K562 (cell line): ENCODE measurements around the gene TIPARP.

Experiments used
- CEBPZ ChIP-seq: fragments of 150-350 bp; IDR thresholded peaks from 2 replicates; pipeline ENCODE4 v1.6.1; 2014; ENCODE audit warnings: low read depth, mild to moderate bottlenecking, low read length, borderline replicate concordance
- CREM ChIP-seq: IDR thresholded peaks from 2 replicates; pipeline ENCODE4 v1.6.1; 2014; ENCODE audit warnings: antibody characterized with exemption, low read depth
- CSDE1 ChIP-seq, 2 experiments: fragments of 450-650 bp; IDR thresholded peaks; 2 replicates each; pipeline ENCODE4 v1.6.1; 2016; ENCODE audit warnings: mild to moderate bottlenecking in 1 of 2
- PTBP1 ChIP-seq: fragments of 200-400 bp; formaldehyde crosslinking; IDR thresholded peaks from 2 replicates; pipeline ENCODE4 v1.6.1; 2017; ENCODE audit warnings: low read depth, low read length
- TAF15 ChIP-seq: fragments of 200-400 bp; formaldehyde crosslinking; IDR thresholded peaks from 2 replicates; pipeline ENCODE4 v1.6.1; 2017; ENCODE audit warnings: mild to moderate bottlenecking, low read depth, low read length, moderate library complexity
- ZBED1 ChIP-seq: IDR thresholded peaks from 2 replicates; pipeline ENCODE4 v1.6.1; 2014

DNA sequence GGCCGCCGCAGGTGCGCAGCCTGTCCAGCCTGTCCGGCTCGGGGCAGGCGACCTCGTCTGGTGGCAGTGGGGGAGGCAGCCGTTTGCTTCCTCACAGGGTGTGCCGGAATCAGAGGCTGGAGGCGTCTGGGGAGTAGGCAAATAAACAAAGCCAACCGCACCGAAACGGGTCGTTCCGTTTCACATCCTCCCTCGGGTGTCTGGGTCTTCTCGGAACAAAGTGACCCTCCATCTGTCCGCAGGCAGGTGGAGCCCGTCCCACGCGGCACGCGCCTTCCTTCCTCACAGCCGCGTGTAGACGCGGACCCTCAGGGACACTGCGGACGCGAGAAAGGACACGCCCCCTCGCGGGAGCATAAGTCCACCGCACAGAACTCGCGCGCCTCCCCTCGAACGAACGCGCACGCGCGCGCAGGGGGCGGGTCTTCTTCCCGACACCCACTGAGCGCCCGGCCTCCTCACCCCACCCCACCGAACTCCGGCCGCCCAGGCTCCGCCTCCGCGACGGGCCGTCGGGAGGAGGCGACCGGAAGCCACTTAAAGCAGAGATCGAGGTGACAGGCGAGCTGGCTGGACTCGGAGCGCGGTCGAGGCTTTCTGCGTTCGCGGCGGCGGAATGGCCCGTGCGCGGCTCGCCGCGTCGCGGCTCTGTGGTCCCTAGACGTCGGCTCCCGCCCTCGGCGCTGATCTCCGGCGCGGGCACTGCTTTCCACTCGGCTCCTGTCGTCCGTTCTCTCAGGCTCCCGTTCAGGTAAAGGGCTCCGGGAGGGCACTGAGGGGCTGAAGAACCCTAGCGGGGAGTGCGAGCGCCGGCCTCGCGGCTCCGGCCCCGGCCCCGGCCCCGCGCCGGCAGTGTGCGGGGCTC lies at the start of gene TIPARP:
- TF ChIP-seq CEBPZ (no peak), CREM (peak; percentile 83), PTBP1 (no peak), ZBED1 (peak; percentile 16; the same call in 1 of the 2 replicates), TAF15 (no peak), CSDE1 (IDR thresholded peaks at IDR 0.05) (no peak)
